ENCODE results near the gene GAPDHS.

The GAPDHS gene

GRCh38 chr19:35511337-35511736 is 21.9 kb upstream of the GAPDHS start:
- no peak for DNase-seq

- DNase-seq = no peak
Measured at GRCh38 chr19:35512831-35513627, 20.2 kb upstream of the GAPDHS start.

DNA sequence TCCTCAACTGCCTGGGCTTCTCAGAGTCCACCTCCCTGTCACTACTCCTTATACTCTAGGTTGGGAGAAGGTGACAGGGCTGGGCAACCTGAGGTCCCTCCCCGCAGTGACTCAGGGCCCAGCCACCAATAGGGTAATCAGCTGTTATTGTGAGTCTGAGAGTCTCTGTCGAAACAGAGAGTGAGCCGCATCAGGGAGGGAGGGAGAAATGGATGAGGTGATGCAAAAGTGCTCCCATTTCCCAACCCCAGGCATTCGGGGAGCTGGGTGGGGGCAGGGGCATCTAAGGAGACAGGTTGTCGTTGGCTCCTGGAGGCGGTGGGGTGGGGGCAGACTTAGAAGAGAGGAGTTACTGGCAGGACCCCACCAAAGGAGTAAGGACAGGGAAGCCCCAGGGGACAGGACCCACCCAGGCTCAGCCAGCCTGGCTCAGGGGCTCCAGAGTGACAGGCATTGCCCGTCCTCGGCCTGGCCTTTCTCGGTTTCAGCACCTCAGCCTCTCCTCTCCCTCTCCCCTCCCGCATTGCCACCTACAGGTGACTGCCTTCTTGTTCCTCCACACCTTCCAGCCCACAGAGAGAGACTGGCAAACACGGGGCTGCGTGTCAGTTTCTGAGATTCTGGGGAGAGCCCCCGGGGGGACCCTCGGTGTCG is 19.5 kb upstream of the GAPDHS start, which contains the start of gene DMKN:
Gene DMKN (minus strand): TSS at position 22 of the 654 bp plus-strand sequence. CDS start 174 bp downstream, outside the sequence.
- peak; percentile 11 for DNase-seq

DNA sequence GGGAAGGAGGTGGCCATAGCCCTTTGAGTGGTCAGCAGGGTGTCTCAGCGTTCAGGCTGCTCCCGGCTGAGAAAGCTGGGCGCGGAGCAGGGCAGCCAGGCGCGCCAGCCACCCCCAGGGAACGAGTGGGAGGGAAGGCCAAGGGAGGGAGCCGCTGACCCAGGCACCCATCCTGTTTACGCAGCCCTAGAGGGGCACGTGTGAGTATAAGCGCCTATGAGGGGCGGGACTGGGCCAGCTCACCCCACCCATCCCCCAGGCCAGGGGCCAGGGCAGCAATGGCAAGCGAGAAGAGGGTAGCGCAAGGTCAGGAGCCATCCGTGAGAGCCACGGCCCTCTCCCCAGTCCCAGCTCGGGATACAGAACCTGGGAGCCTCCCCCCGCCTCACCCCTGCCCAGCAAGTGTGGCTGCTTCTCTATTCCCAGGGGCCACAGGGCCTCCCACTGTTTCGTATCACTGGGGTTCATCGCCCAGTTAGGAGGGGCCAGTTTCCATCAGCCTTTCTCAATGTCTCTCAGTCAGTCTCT is 18.9 kb upstream of the GAPDHS start:
- DNase-seq = no peak

DNA sequence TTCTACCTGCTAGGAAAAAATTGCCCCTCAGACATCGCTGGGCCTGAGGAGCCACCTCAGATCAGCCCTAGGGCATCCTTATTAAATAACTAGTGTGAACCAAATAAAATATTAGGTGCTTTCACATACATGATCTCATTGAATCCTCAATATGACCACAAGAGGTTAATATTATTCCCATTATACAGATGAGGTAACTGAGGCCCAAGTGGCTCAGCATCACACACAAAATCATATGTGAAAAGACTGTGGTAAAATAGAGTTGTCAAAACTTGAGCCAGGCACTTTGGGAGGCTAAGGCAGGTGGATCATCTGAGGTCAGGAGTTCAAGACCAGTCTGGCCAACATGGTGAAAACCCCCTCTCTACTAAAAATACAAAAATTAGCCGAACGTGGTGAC is 16.9 kb upstream of the GAPDHS start:
- no peak for DNase-seq

- DNase-seq = no peak
Measured at GRCh38 chr19:35517342-35517741, 15.9 kb upstream of the GAPDHS start.

- DNase-seq = no peak
Measured at GRCh38 chr19:35518313-35518712, 14.9 kb upstream of the GAPDHS start.

DNA sequence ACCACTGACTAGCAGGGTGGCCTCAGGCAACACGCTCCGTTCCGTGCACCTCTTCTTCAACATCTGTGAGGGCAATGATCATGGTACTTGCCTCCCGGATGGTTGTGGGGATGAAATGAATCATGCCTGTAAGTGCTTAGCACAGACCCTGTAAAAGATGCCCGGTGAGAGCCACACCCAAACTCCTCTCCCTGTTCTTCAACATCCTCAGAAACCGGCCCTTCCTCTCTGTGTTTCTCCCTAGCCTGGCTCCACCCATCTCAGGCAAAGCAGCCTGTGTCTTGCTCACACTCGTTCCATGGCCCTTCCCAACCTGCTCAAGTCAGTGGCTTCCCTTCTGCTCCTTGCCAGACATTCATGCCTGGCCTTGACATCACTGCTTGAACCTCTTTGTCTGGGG is 14.0 kb upstream of the GAPDHS start:
- DNase-seq = no peak

DNA sequence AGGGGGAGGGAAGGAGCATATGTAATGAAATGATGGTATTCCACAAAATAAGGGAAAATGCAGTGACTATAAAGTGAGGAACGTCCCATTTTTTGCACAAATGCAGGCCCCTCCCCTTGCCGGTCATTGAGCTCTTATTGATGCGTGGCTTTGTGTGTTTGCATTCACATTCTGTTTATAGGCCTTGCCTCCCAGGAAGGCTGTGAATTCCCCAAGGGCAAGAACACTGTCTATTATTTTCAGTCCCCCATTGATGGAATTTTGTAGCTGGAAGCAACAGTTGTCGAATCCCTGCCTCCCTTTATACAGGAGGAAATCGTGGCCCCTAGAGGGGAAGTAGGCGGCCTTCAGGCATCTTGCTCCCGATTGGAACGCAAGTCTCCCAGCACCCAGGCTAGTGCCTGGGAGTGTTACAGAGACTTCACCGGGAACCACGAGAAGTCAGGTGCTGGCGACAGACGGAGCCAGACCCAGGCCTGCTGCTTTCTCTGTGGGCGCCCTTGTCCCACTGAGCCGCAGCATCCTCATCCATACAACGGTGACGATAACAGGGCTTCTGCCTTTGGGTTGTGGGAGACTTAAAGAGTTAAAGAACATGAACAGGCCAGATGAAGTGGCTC is 12.0 kb upstream of the GAPDHS start:
- DNase-seq = no peak

DNA sequence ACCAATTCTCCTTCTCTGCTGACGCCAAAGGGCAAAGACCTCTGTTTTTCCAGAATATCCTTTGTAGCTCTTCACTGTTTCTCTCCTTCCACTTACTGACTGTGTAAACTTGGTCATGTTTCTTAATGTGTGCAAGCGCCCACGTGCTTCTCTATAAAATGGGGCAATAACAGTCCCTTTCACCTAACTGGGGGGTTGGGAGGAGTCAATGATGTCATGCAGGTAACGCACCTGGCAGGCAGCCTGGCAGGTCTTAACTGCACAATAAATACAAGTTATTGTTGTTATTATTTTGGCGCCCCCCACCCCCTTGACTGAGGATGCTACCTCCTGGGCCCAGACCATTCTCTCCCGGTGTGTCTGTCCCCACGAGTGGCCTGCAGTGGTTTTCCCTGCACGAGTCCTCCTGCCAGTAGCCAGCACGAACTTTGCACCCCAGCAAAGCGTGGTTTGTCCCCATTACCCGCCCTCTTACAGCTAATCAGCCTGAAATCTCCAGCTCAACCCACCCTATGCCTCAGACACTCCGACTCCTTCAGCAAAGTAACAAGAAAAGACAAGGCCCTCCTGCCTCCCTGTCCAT is 10.4 kb upstream of the GAPDHS start:
- no peak for DNase-seq

DNA sequence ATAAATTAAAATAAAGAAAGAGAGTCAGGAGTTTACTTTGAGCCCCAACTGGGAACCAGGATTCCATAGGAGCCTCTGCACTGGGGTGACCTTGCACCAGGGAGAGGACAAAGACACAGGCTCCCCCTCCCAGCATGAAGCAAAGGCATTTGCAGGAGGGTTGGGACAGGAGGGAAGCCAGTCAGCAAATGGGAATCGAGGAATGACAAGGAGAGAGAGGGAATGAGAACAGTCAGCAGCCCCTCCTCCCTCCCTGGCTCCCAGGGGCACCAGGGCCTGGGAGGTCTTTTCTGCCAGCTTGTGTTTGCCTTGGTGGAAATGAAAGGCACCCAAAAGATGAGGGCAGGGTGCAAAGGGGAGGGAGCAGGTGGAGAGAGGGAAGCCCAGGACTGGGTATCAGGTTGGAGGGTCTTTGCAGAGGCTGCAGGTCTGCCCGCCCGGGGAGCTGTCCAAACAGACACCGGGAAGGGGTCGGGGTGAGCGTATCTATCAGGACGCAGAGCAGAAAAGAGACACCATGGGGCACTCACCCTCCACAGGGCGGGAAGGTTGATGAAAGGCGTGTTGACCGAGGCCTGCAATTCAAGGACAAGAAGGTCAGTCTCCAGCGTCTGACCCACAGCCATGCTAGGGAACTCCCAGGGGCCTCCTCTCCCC is 8.9 kb upstream of the GAPDHS start:
- no peak for DNase-seq

DNA sequence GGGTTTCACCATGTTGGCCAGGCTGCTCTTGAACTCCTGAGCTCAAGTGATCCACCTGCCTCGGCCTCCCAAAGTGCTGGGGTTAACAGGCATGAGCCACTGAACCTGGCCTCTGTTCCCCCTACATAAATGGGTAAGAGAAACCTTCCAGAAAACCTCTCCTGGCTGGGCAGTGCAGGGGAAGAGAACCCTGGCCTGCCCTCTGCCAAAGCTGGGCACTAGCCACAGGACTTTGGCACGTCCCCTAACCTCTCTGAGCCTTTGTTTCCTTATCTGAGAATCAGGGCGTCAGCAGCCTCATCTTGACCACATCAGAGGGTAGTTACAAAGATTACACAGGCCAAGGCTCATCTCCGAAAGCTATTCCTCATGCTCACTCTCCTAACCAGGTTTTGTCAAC is 7.4 kb upstream of the GAPDHS start:
- DNase-seq = no peak

DNA sequence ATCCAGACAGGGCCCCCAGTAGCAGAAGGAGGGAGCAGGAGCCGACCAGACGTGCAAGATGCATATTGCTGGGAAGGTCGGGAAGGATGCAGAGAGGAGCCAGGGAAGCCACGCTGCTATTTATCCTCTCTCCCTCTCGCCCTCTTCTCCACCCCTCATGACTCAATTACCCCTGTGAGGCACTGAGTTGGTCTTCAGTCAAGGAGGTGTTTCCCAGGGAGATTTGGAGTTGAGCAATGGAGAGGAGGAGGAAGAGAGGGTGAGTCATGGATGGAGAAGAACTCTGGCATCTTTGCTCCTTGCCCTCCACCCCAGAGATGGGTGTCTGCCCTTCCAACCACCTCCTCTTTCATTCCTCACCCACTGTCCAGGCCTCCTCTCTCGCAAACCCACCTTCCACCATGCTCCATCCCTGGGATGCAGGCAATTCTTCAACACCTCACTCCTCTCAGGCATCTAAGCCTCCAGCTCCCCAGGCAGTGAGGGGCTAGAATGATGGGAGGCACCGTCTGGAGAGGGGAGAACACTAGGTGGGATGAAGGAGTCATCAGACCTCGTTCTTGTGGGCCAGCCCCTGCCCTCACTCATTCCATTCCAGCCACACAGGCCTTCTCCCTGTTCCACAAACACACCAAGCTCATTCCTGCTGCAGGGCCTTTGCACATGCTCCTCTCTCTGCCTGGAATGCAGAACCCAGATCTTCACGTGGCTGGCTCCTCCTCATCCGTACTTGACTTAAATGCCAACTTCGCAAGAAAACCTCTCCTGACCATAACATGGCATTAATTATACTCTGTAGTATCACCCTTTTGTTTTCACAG is 4.8 kb upstream of the GAPDHS start, which contains the start of gene SBSN:
Gene SBSN (minus strand): TSS at position 94 of the 821 bp plus-strand sequence. CDS start 30 bp downstream, at position 64.
- no peak for DNase-seq

- DNase-seq = no peak
Measured at GRCh38 chr19:35529241-35530218, 3.7 kb upstream of the GAPDHS start.

DNA sequence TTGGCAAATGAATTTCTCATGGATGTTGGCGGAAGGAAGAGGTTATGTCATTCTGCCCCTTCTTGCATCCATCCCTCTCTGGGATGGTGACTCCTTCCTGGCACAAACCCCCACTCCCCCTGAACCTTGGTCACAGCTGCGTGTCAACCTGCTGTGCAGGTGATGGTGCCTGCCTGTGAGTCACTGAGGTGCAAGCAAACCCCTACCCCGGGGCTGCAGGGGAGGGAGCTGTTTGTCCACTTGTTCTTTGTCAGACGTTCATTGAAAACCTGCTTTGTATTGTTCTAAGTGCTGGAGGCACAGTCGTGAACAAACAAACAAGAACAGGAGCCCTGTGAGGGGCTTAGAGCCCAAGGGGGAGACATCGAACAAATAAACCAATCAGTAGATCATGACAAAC is 2.0 kb upstream of the GAPDHS start:
- DNase-seq = no peak

- no peak for DNase-seq
Measured at GRCh38 chr19:35533822-35534392, 651 bp downstream of the GAPDHS start.

GRCh38 chr19:35534803-35535480 is 1.7 kb downstream of the GAPDHS start:
- DNase-seq = no peak

- DNase-seq = no peak
Measured at GRCh38 chr19:35539314-35539713, 6.1 kb downstream of the GAPDHS start.

DNA sequence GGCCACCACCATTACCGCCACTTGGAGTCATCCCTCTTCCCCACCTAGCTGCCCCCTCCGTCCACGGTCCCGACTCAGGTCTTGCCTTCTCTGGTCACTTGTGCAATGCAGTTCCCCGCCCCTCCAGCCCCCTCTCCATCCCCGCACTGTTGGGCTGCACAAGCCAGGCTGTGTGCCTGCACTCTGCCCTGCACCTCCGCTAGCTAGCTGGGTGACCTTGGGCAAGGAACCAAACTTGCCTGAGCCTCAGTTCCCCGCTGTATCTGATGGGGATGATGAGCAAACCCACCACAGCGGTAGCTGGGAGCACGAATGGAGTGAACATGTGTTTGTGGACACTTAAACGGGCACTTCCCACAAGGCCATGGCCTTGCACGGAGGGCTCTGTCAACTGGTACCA is 6.6 kb downstream of the GAPDHS start:
- no peak for DNase-seq
